IMR-90 (cell line): Measurements from ENCODE around the gene SEMA3E. TPM values are rescaled to one million over a fixed set of nuclear protein-coding genes. Genes with fewer than 3 reads are reported as not detected.

ENCODE experiments used
- ATAC-seq: fragments of 200-7000 bp; cut with Tn5 transposase; 2 replicates; pipeline ENCODE4 v1.9.1; 2020; ENCODE audit warnings: low read depth, mild to moderate bottlenecking, moderate library complexity
- BruUV-seq: library from RNA; stranded (reverse); fragments of 400-500 nt; replicated peaks from 2 replicates; lab custom pipeline; 2021; lab: Mats Ljungman, UMichigan
- CTCF ChIA-PET: fragments of 300-600 bp; formaldehyde crosslinking; extraction: SDS; loops from one replicate; lab custom pipeline; 2021; ENCODE audit warnings: antibody characterized with exemption; lab: Yijun Ruan, JAX
- POLR2A ChIA-PET: fragments of 300-600 bp; sonication (Branson Sonifier 250); formaldehyde crosslinking; loops from one replicate; lab custom pipeline; 2022; ENCODE audit warnings: antibody characterized with exemption; ENCODE audit not compliant: unreplicated experiment; lab: Charles Lee
- DNase-seq: peaks from one replicate; pipeline ENCODE4 v3.0.0; 2013
- H2AFZ ChIP-seq: replicated peaks from 2 replicates; pipeline ENCODE3; 2013; ENCODE audit warnings: low read length, mild to moderate bottlenecking; ENCODE audit not compliant: poor library complexity
- H2AK5ac ChIP-seq: 2 replicates; pipeline ENCODE4 v1.6.1; 2013; ENCODE audit warnings: low read depth, low read length, inconsistent platforms
- H2AK9ac ChIP-seq: replicated peaks from 2 replicates; pipeline ENCODE3; 2013; ENCODE audit warnings: mild to moderate bottlenecking, low read depth, low read length, moderate library complexity; ENCODE audit not compliant: poor library complexity
- H2BK120ac ChIP-seq: 2 replicates; pipeline ENCODE4 v1.6.1; 2013; ENCODE audit warnings: low read depth, low read length, inconsistent platforms
- H2BK15ac ChIP-seq: 3 replicates; pipeline ENCODE4 v1.6.1; 2013; ENCODE audit warnings: low read depth, low read length, inconsistent platforms
- H2BK20ac ChIP-seq: 2 replicates; pipeline ENCODE4 v1.6.1; 2013; ENCODE audit warnings: low read depth, mild to moderate bottlenecking, inconsistent platforms, low read length, moderate library complexity
- H2BK5ac ChIP-seq: 2 replicates; pipeline ENCODE4 v1.6.1; 2013; ENCODE audit warnings: mild to moderate bottlenecking, low read depth, low read length, inconsistent platforms; ENCODE audit not compliant: poor library complexity, severe bottlenecking
- H3K14ac ChIP-seq: replicated peaks from 2 replicates; pipeline ENCODE4 v1.6.1; 2013; ENCODE audit warnings: low read depth, low read length, inconsistent platforms
- H3K18ac ChIP-seq: 2 replicates; pipeline ENCODE4 v1.6.1; 2013; ENCODE audit warnings: low read depth, low read length, control low read depth
- H3K23ac ChIP-seq: 2 replicates; pipeline ENCODE4 v1.6.1; 2013; ENCODE audit warnings: low read depth, low read length, inconsistent platforms
- H3K27ac ChIP-seq: 2 replicates; pipeline ENCODE4 v1.5.1; 2013; ENCODE audit warnings: mild to moderate bottlenecking, control low read depth, low read length; ENCODE audit not compliant: insufficient read depth
- H3K27me3 ChIP-seq: 2 replicates; pipeline ENCODE4 v1.6.1; 2013; ENCODE audit warnings: low read length; ENCODE audit not compliant: control insufficient read depth, insufficient read depth
- H3K36me3 ChIP-seq: 2 replicates; pipeline ENCODE4 v1.6.1; 2013; ENCODE audit warnings: low read length, mixed read lengths; ENCODE audit not compliant: control insufficient read depth, insufficient read depth
- H3K4ac ChIP-seq: 2 replicates; pipeline ENCODE4 v1.6.1; 2013; ENCODE audit warnings: low read depth, low read length, inconsistent platforms
- H3K4me1 ChIP-seq: 2 replicates; pipeline ENCODE4 v1.6.1; 2013; ENCODE audit warnings: low read length, mixed read lengths; ENCODE audit not compliant: control insufficient read depth, insufficient read depth
- H3K4me2 ChIP-seq: 2 replicates; pipeline ENCODE4 v1.6.1; 2013; ENCODE audit warnings: low read depth, mild to moderate bottlenecking, control low read depth, low read length, moderate library complexity
- H3K4me3 ChIP-seq: 2 replicates; pipeline ENCODE4 v1.5.1; 2013; ENCODE audit warnings: low read depth, mild to moderate bottlenecking, control low read depth, low read length, moderate library complexity; ENCODE audit not compliant: insufficient read depth
- H3K56ac ChIP-seq: 2 replicates; pipeline ENCODE4 v1.6.1; 2013; ENCODE audit warnings: low read length, inconsistent platforms; ENCODE audit not compliant: insufficient read depth; ENCODE audit errors: extremely low read depth
- H3K79me1 ChIP-seq, 2 experiments: 2 replicates each; pipeline ENCODE4 v1.6.1; 2013; ENCODE audit warnings: low read length in 2 of 2, inconsistent platforms in 1 of 2, low read depth in 1 of 2
- H3K9ac ChIP-seq: 2 replicates; pipeline ENCODE4 v1.6.1; 2013; ENCODE audit warnings: low read depth, low read length, control low read depth
- H3K9me1 ChIP-seq: 2 replicates; pipeline ENCODE4 v1.6.1; 2013; ENCODE audit warnings: low read length, inconsistent platforms; ENCODE audit not compliant: insufficient read depth
- H3K9me3 ChIP-seq: 2 replicates; pipeline ENCODE4 v1.6.1; 2013; ENCODE audit warnings: low read length; ENCODE audit not compliant: control insufficient read depth, insufficient read depth
- H4K20me1 ChIP-seq: 2 replicates; pipeline ENCODE4 v1.6.1; 2013; ENCODE audit warnings: low read length, inconsistent platforms; ENCODE audit not compliant: insufficient read depth
- H4K5ac ChIP-seq: 2 replicates; pipeline ENCODE4 v1.6.1; 2013; ENCODE audit warnings: mild to moderate bottlenecking, low read depth, low read length, control low read depth
- H4K8ac ChIP-seq, 2 experiments: 2 replicates each; pipeline ENCODE4 v1.6.1; 2013; ENCODE audit warnings: low read depth in 2 of 2, low read length in 2 of 2, control low read depth in 1 of 2, inconsistent platforms in 1 of 2
- H4K91ac ChIP-seq: 2 replicates; pipeline ENCODE4 v1.6.1; 2013; ENCODE audit warnings: low read depth, low read length, inconsistent platforms; ENCODE audit not compliant: insufficient read depth
- NFE2L2 ChIP-seq: fragments of 150-350 bp; IDR thresholded peaks from 2 replicates; pipeline ENCODE4 v1.6.1; 2016; ENCODE audit warnings: low read depth, mild to moderate bottlenecking, low read length
- WGBS, 2 experiments: methylation state at CpG; one replicate each; pipeline versions ENCODE4 v1.1.5 to v1.1.7; 2013; ENCODE audit warnings: missing lambda C conversion rate in 2 of 2; ENCODE audit not compliant: insufficient read length in 1 of 2; ENCODE audit errors: extremely low coverage in 2 of 2; 5-methylcytosine and 5-hydroxymethylcytosine counted together
- dilution Hi-C: fragments of 300-500 bp; cut with HindIII; formaldehyde crosslinking; loops from one replicate; pipeline ENCODE4 v1.14.3; 2018; ENCODE audit warnings: low sequenced_read_pairs; ENCODE audit not compliant: unreplicated experiment
- in situ Hi-C: fragments of 300-500 bp; cut with MboI; formaldehyde crosslinking; loops from 3 replicates; pipeline ENCODE4 v1.14.3; 2019; ENCODE audit warnings: low sequenced_read_pairs, inconsistent platforms, mixed read lengths
- intact Hi-C: fragments of 100-400 bp; cut with micrococcal nuclease; formaldehyde crosslinking; loops from 2 replicates; pipeline ENCODE4 v1.10.0; 2022
- polyA plus RNA-seq, 3 experiments: library from polyadenylated mRNA; depleted of rRNA; stranded (reverse); fragments of >200 nt; gene quantifications; 2 replicates each; pipeline ENCODE4 v1.2.3, GENCODE V29; 2012; ENCODE audit warnings: low replicate concordance in 1 of 3
- total RNA-seq: library from RNA; depleted of rRNA; stranded (reverse); fragments of >200 nt; gene quantifications from 2 replicates; pipeline ENCODE4 v1.2.3, GENCODE V29; 2012

The SEMA3E gene
- total and polyA plus RNA-seq, 2 of the 4 experiments (the other 2 are of a cell fraction), result 0.31 to 0.72 TPM

DNA sequence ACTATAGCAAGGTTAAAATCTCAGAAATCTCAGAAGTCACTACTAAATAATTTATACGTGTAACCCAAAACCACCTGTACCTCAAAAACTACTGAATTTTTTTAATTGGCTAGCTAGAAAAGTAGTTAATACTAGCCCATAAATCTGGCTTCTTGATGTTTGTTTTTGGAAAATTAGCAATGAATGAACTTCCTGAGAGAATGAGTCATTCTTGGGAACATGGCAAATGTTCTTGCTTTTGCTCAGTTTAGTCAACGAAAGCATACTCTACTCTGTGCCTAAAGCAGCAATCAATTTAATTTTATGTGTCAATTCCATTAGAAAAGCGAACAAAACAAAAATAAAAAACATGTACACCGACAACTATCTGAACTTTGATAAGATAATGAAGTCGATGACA, 69.2 kb downstream of the SEMA3E start:
- in situ Hi-C loops, result no loop called here
- Histone ChIP-seq H3K4me3 (no peak overlapping the region), H3K56ac (no peak overlapping the region), H2BK20ac (no peak overlapping the region), H3K14ac (no peak overlapping the region), H4K5ac (no peak overlapping the region), H4K8ac (no peak overlapping the region), H3K9me1 (no peaks in the 10 kb centered on the region), H2BK5ac (no peak overlapping the region), H3K79me1 (no peaks in the 10 kb centered on the region), H3K23ac (no peak overlapping the region), H2AK9ac (no peak overlapping the region), H3K18ac (no peak overlapping the region), H2AFZ (no peak overlapping the region), H3K9me3 (no peaks in the 10 kb centered on the region), H4K91ac (no peak overlapping the region), H3K27me3 (no peaks in the 10 kb centered on the region; the same call in 1 of the 2 replicates), H3K9ac (no peak overlapping the region), H3K4me1 (no peaks in the 10 kb centered on the region), H2BK120ac (no peak overlapping the region), H3K4me2 (no peak overlapping the region), H3K27ac (no peak overlapping the region), H3K4ac (no peak overlapping the region), H4K20me1 (no peaks in the 10 kb centered on the region), H2BK15ac (no peak overlapping the region), H2AK5ac (no peak overlapping the region), H3K36me3 (no peaks in the 10 kb centered on the region)
- BruUV-seq, result no TSS peak
- no CpG with 5 or more reads among the region's 5 CpGs for WGBS, 2 experiments
- ATAC-seq (no peak), DNase-seq (peak; percentile 17)
- intact Hi-C loops, result no loop called here
- ChIA-PET POLR2A (no interaction called here), CTCF (no interaction called here)
- dilution Hi-C loops, result no loop called here
- no peak for TF ChIP-seq NFE2L2
